Caco-2 (cell line): Measurements from ENCODE around the gene CIAO2A. TPM values are rescaled to one million over a fixed set of nuclear protein-coding genes. Genes with fewer than 3 reads are reported as not detected.

Experiments
- BruUV-seq: library from RNA; stranded (reverse); fragments of 400-500 nt; replicated peaks from 2 replicates; lab custom pipeline; 2021; lab: Mats Ljungman, UMichigan
- CTCF ChIA-PET: fragments of 300-600 bp; sonication (Branson Sonifier 250); formaldehyde crosslinking; loops from one replicate; lab custom pipeline; 2022; ENCODE audit warnings: antibody characterized with exemption; lab: Charles Lee
- POLR2A ChIA-PET: fragments of 300-600 bp; sonication (Branson Sonifier 250); formaldehyde crosslinking; loops from one replicate; lab custom pipeline; 2022; ENCODE audit warnings: antibody characterized with exemption; lab: Charles Lee
- DNase-seq, 2 experiments: peaks; one replicate each; pipeline versions ENCODE4 v3.0.0 to v3.0.0-alpha.2; 2020 to 2022
- H3K27me3 ChIP-seq: replicated peaks from 2 replicates; pipeline ENCODE4 v1.6.0; 2011; ENCODE audit warnings: low read length; ENCODE audit not compliant: control insufficient read depth, insufficient read depth
- H3K36me3 ChIP-seq: 2 replicates; pipeline ENCODE4 v1.5.1; 2011; ENCODE audit warnings: low read length; ENCODE audit not compliant: control insufficient read depth, insufficient read depth
- H3K4me1 ChIP-seq: fragments of 250-450 bp; sonication (Bioruptor Pico); 2 replicates; pipeline ENCODE4 v1.5.1; 2020; ENCODE audit warnings: mild to moderate bottlenecking
- H3K4me3 ChIP-seq: 2 replicates; pipeline ENCODE4 v1.5.1; 2011; ENCODE audit warnings: low read depth, mild to moderate bottlenecking, control low read depth, low read length
- H3K9me3 ChIP-seq: fragments of 250-450 bp; sonication (Bioruptor Pico); 2 replicates; pipeline ENCODE4 v1.5.1; 2020; ENCODE audit warnings: mild to moderate bottlenecking, moderate library complexity
- H3K27ac Mint-ChIP-seq: one replicate; pipeline ENCODE4 v1.8.0; 2022; ENCODE audit warnings: mixed read lengths; ENCODE audit not compliant: unreplicated experiment
- H3K27me3 Mint-ChIP-seq: one replicate; pipeline ENCODE4 v1.8.0; 2022; ENCODE audit warnings: mixed read lengths; ENCODE audit not compliant: insufficient read depth, unreplicated experiment
- H3K36me3 Mint-ChIP-seq: one replicate; pipeline ENCODE4 v1.8.0; 2022; ENCODE audit warnings: mild to moderate bottlenecking, mixed read lengths; ENCODE audit not compliant: insufficient read depth, unreplicated experiment
- H3K4me1 Mint-ChIP-seq: one replicate; pipeline ENCODE4 v1.8.0; 2022; ENCODE audit warnings: low read depth, mixed read lengths; ENCODE audit not compliant: unreplicated experiment
- H3K4me3 Mint-ChIP-seq: one replicate; pipeline ENCODE4 v1.8.0; 2022; ENCODE audit warnings: mild to moderate bottlenecking, moderate library complexity, mixed read lengths; ENCODE audit not compliant: unreplicated experiment
- H3K9me3 Mint-ChIP-seq: one replicate; pipeline ENCODE4 v1.8.0; 2022; ENCODE audit warnings: mixed read lengths; ENCODE audit not compliant: unreplicated experiment
- intact Hi-C: fragments of 100-400 bp; cut with micrococcal nuclease; formaldehyde crosslinking; loops from one replicate; pipeline ENCODE4 v1.10.0; 2022; ENCODE audit not compliant: unreplicated experiment
- total RNA-seq: library from RNA; stranded (reverse); gene quantifications from 2 replicates; pipeline ENCODE4 v1.2.3, GENCODE V29; 2022
- TF ChIP-seq, protein P1 (sequence below), 2 experiments: fragments of 200-600 bp in 1 of 2; IDR thresholded peaks; 1 replicate in 1 of 2; 2 replicates in 1 of 2; pipeline versions ENCODE4 v1.5.1 to v1.8.0; 2011 to 2022; ENCODE audit warnings: antibody characterized with exemption in 1 of 2, control low read depth in 1 of 2, inconsistent platforms in 1 of 2, low read depth in 1 of 2, low read length in 1 of 2, mild to moderate bottlenecking in 1 of 2, moderate library complexity in 1 of 2; ENCODE audit not compliant: insufficient read depth in 1 of 2, severe bottlenecking in 1 of 2, unreplicated experiment in 1 of 2

The CIAO2A gene
- total RNA-seq, 1 experiment from 2014 or later: 61.6 TPM

GRCh38 chr15:64141798-64142512, 48.3 kb upstream of the CIAO2A start:
- CTCF ChIA-PET: no interaction called here
- intact Hi-C loops: no loop called here
- Histone ChIP-seq H3K27me3 (no peaks in the 10 kb centered on the region), H3K4me1 (no peaks in the 10 kb centered on the region), H3K4me3 (no peak overlapping the region), H3K9me3 (no peaks in the 10 kb centered on the region), H3K36me3 (no peaks in the 10 kb centered on the region)
- H3K9me3 Mint-ChIP-seq: no peaks in the 10 kb centered on the region
- H3K4me1 Mint-ChIP-seq: no peaks in the 10 kb centered on the region
- BruUV-seq: no TSS peak
- TF ChIP-seq, protein P1, sequence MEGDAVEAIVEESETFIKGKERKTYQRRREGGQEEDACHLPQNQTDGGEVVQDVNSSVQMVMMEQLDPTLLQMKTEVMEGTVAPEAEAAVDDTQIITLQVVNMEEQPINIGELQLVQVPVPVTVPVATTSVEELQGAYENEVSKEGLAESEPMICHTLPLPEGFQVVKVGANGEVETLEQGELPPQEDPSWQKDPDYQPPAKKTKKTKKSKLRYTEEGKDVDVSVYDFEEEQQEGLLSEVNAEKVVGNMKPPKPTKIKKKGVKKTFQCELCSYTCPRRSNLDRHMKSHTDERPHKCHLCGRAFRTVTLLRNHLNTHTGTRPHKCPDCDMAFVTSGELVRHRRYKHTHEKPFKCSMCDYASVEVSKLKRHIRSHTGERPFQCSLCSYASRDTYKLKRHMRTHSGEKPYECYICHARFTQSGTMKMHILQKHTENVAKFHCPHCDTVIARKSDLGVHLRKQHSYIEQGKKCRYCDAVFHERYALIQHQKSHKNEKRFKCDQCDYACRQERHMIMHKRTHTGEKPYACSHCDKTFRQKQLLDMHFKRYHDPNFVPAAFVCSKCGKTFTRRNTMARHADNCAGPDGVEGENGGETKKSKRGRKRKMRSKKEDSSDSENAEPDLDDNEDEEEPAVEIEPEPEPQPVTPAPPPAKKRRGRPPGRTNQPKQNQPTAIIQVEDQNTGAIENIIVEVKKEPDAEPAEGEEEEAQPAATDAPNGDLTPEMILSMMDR (IDR thresholded peaks at IDR 0.05; ENCODE audit: insufficient read depth in 1 of 2, low read depth in 1 of 2, low read length in 1 of 2, severe bottlenecking in 1 of 2, unreplicated experiment in 1 of 2): no peak
- H3K27me3 Mint-ChIP-seq: no peaks in the 10 kb centered on the region
- no peak overlapping the region for H3K27ac Mint-ChIP-seq
- DNase-seq: no peak
- POLR2A ChIA-PET: no interaction called here
- H3K36me3 Mint-ChIP-seq: peaks cover 31% of the 10 kb centered on the region
- H3K4me3 Mint-ChIP-seq: no peak overlapping the region

DNA sequence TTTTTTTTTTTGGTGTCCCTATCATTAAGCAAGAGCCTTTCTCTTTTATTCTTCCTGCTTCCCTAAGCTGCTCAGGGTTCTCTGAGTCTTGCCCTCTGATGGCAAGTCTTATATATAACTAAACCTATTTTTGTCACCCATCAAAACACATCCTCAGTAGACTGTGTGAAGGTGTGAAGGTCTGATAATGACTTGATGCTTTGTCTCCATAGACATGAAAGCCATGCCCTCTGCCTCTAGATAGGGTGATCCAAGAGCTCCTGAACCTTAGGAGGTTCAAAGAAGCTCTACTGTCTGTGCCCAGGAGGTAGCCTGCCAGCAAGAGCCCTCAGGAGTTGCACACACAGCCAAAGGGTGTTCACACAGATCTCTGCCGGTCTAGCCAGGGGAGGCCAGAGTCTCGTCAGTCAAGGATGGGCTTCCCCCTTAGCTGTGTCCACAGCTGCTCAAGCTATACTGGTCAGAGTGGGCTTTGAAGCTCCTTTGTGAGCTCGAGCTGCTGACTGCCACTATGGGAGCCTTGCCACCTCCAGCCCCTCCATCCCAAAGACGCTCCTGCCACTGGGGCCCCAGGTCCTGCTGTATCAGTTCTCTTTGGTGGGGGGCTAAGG, 44.8 kb upstream of the CIAO2A start:
- CTCF ChIA-PET: interaction anchor here (0.9 kb wide), 1 partner anchor 15 kb away, joined by 3 read pairs; no protein-coding TSS in a partner anchor
- no peak overlapping the region for H3K4me3 ChIP-seq

GRCh38 chr15:64137226-64137833, 43.7 kb upstream of the CIAO2A start:
- Mint-ChIP-seq H3K27me3 (no peaks in the 10 kb centered on the region), H3K9me3 (no peaks in the 10 kb centered on the region), H3K36me3 (peaks cover 26% of the 10 kb centered on the region), H3K4me1 (no peaks in the 10 kb centered on the region), H3K27ac (no peak overlapping the region), H3K4me3 (no peak overlapping the region)
- BruUV-seq: no TSS peak
- no peaks in the 10 kb centered on the region for H3K36me3 ChIP-seq
- ChIA-PET CTCF (no interaction called here), POLR2A (no interaction called here)
- no peak overlapping the region for H3K4me3 ChIP-seq
- TF ChIP-seq, protein P1 (IDR thresholded peaks at IDR 0.05; ENCODE audit: insufficient read depth in 1 of 2, low read depth in 1 of 2, low read length in 1 of 2, severe bottlenecking in 1 of 2, unreplicated experiment in 1 of 2): no peak
- DNase-seq: no peak
- intact Hi-C loops: no loop called here
- H3K27me3 ChIP-seq: no peaks in the 10 kb centered on the region
- H3K4me1 ChIP-seq: no peaks in the 10 kb centered on the region
- no peaks in the 10 kb centered on the region for H3K9me3 ChIP-seq

More for the DNA sequence above, 44.8 kb upstream of the CIAO2A start:
- H3K9me3 Mint-ChIP-seq: no peaks in the 10 kb centered on the region
- H3K27me3 ChIP-seq: no peaks in the 10 kb centered on the region
- no peaks in the 10 kb centered on the region for H3K9me3 ChIP-seq
- no peak overlapping the region for H3K27ac Mint-ChIP-seq
- DNase-seq: no peak
- no TSS peak for BruUV-seq
- intact Hi-C loops: no loop called here
- H3K4me3 Mint-ChIP-seq: no peak overlapping the region
- peaks cover 29% of the 10 kb centered on the region for H3K36me3 Mint-ChIP-seq
- TF ChIP-seq, protein P1 (IDR thresholded peaks at IDR 0.05; ENCODE audit: insufficient read depth in 1 of 2, low read depth in 1 of 2, low read length in 1 of 2, severe bottlenecking in 1 of 2, unreplicated experiment in 1 of 2): no peak
- no peaks in the 10 kb centered on the region for H3K36me3 ChIP-seq
- POLR2A ChIA-PET: no interaction called here
- no peaks in the 10 kb centered on the region for H3K27me3 Mint-ChIP-seq
- H3K4me1 ChIP-seq: no peaks in the 10 kb centered on the region
- H3K4me1 Mint-ChIP-seq: no peaks in the 10 kb centered on the region
